HL-60 (cell line): Measurements from ENCODE around the gene ZNF595.
"Not testable (repeated sequence)": the region's sequence is repeated elsewhere in the genome, so short reads cannot be mapped to it uniquely, and the experiment has no call there.

Experiments
- DNase-seq, 2 experiments: peaks; one replicate each; pipeline ENCODE4 v3.0.0-alpha.2; 2010 to 2020; ENCODE audit warnings: low read depth in 1 of 2, low spot score in 1 of 2
- H3K27ac ChIP-seq: fragments of 250-450 bp; sonication (Bioruptor Pico); replicated peaks from 2 replicates; pipeline ENCODE4 v1.5.1; 2020; ENCODE audit warnings: mild to moderate bottlenecking, moderate library complexity
- H3K27me3 ChIP-seq: fragments of 250-450 bp; sonication (Bioruptor Pico); 2 replicates; pipeline ENCODE4 v1.5.1; 2021; ENCODE audit warnings: mild to moderate bottlenecking, moderate library complexity; ENCODE audit not compliant: insufficient read depth, poor library complexity, severe bottlenecking
- H3K4me3 ChIP-seq: replicated peaks from 2 replicates; pipeline ENCODE4 v1.5.1; 2011; ENCODE audit warnings: mild to moderate bottlenecking, control low read depth, low read length; ENCODE audit not compliant: insufficient read depth
- CTCF ChIP-seq: IDR thresholded peaks from one replicate; pipeline ENCODE4 v1.5.1; 2011; ENCODE audit warnings: low read length, control low read depth, inconsistent platforms; ENCODE audit not compliant: insufficient read depth
- GABPA ChIP-seq: IDR thresholded peaks from 2 replicates; pipeline ENCODE4 v1.6.1; 2012; ENCODE audit warnings: low read depth
- POLR2AphosphoS5 ChIP-seq: IDR thresholded peaks from 2 replicates; pipeline ENCODE4 v1.6.1; 2012; ENCODE audit warnings: low read depth
- REST ChIP-seq: IDR thresholded peaks from 2 replicates; pipeline ENCODE4 v1.6.1; 2012; ENCODE audit warnings: low read depth; ENCODE audit not compliant: insufficient replicate concordance
- SPI1 ChIP-seq: IDR thresholded peaks from 2 replicates; pipeline ENCODE4 v1.6.1; 2012; ENCODE audit warnings: low read depth, mild to moderate bottlenecking, borderline replicate concordance

The ZNF595 gene

DNA sequence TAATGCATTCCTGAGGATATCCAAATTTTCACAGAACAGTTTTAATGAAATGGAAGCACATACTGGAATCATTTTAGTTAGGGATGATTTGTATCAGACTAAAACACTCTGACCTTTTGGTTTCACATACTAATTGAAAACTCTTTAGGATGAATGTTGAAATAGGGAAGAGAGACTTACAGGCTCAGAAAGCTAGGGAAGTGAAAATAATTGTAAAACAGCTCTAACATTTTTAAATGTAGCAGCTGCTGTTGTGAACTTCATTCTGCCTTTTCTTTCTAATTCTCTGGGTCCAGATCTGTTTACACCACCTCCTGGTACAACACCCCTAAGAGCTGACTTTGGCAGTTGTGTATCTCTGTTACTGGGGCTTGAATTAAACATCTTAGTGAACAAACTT lies 9.7 kb upstream of the ZNF595 start:
- DNase-seq, H3K27ac ChIP-seq, H3K27me3 ChIP-seq, H3K4me3 ChIP-seq: not testable (repeated sequence)

- DNase-seq, result peak in 1 of 2 experiments; percentile 41
- H3K27me3 ChIP-seq, H3K4me3 ChIP-seq: not testable (repeated sequence)
Observed at GRCh38 chr4:51253-51652, 1.9 kb upstream of the ZNF595 start.

DNA sequence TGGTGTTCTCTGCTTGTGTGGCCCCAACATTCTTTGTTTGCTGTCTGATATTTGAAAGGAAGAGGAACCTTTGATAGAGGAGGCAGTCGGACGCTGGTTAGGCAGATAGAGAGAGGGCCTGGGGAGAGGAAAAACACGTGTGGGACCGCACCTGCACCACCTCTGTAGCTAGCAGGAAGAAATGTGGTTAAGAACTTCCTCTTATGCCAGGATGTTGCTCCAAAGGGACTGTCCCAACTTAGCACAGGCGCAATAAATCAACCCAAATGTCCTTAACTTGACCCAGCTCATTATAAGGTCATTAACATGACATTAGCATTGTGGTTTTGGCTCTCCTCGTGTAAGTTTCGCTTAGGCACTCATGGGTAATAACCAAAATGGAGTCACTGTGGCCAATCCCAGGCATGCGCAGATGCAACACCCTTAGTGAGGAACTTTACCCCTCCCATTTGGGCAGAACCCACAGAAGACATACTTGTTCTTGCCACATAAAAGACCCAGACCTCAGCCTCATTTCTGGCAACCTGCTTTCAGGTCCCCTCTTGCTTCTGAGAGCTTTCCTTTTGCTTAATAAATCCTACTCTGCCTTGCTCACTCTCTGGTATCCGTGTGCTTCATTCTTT lies 1.4 kb upstream of the ZNF595 start:
- not testable (repeated sequence) for H3K27ac ChIP-seq, H3K4me3 ChIP-seq, H3K27me3 ChIP-seq
- peak in 1 of 2 experiments; percentile 69 for DNase-seq

More at GRCh38 chr4:51253-51652, 1.9 kb upstream of the ZNF595 start:
- H3K27ac ChIP-seq, result not testable (repeated sequence)

DNA sequence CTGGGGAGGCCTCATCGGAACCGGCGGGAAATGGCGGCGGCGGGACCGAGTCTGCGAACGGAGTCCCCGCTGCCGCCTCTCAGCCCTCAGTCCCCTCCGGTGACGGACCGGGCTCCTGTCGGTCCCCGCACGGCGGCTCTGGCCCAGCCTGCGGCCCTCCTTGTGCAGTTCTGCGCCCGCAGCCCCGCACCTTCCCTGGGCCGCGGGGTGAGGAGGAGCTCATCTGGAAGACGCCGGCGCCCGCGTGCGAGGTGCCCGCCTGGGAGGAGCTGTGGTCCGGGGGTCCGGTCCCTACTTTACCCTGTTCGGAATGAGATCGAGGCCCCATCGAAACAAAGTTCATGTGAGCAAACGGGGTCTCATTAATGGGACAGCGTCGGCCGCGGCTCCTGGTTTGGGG lies 400 bp downstream of the ZNF595 start:
- not testable (repeated sequence) for H3K27ac ChIP-seq, DNase-seq, H3K4me3 ChIP-seq, H3K27me3 ChIP-seq

DNA sequence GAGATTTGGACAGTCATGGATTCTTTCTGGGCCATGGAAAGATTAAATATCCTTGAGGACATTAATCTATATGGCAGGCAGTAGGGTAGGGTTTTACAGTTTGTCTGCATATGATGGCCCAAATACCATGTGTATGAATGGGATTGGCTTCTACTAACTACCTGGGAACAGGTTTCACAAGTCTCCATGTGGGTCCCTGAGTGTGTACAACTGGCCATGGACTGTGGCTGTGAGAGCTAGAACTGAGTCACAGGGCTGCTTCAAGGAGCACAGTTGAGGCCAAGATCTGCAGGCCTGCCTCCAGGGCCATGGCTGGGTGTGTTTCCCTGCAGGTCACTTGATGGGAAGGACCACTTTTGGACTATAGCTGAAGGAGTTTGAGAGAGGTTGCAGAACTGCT lies 11.6 kb downstream of the ZNF595 start:
- not testable (repeated sequence) for H3K4me3 ChIP-seq, H3K27ac ChIP-seq, DNase-seq, H3K27me3 ChIP-seq

- TF ChIP-seq GABPA, result no peak
- no peak for TF ChIP-seq REST
- no peak for TF ChIP-seq POLR2AphosphoS5
- TF ChIP-seq CTCF, result no peak
Observed at GRCh38 chr4:71830-72229, 18.7 kb downstream of the ZNF595 start.

DNA sequence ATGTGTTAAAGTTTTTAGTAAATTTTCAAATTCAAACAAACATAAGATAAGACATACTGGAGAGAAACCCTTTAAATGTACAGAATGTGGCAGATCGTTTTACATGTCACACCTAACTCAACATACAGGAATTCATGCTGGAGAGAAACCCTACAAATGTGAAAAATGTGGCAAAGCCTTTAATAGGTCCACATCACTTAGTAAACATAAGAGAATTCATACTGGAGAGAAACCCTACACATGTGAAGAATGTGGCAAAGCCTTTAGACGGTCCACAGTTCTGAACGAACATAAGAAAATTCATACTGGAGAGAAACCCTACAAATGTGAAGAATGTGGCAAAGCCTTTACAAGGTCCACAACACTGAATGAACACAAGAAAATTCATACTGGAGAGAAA lies 32.8 kb downstream of the ZNF595 start:
- Histone ChIP-seq H3K4me3 (no peak overlapping the region), H3K27ac (no peak overlapping the region), H3K27me3 (no peaks in the 10 kb centered on the region)
- no peak for DNase-seq
- TF ChIP-seq SPI1 (no peak), GABPA (no peak), REST (no peak), CTCF (no peak), POLR2AphosphoS5 (no peak)

More at GRCh38 chr4:71830-72229, 18.7 kb downstream of the ZNF595 start:
- no peaks in the 10 kb centered on the region for H3K27me3 ChIP-seq
- no peak overlapping the region for H3K4me3 ChIP-seq
- no peak overlapping the region for H3K27ac ChIP-seq
- DNase-seq, result no peak

GRCh38 chr4:86559-87324 lies 33.6 kb downstream of the ZNF595 start:
- H3K4me3 ChIP-seq, DNase-seq, H3K27ac ChIP-seq: not testable (repeated sequence)

More at GRCh38 chr4:86559-87324, 33.6 kb downstream of the ZNF595 start:
- H3K27me3 ChIP-seq, result not testable (repeated sequence)
